Endothelial cell of umbilical vein (primary cell): Measurements from ENCODE around the gene ZFP62. TPM values are rescaled to one million over a fixed set of nuclear protein-coding genes. Genes with fewer than 3 reads are reported as not detected.
"Not testable (repeated sequence)": the region's sequence is repeated elsewhere in the genome, so short reads cannot be mapped to it uniquely, and the experiment has no call there.

Experiments used
- BruUV-seq: library from RNA; stranded (reverse); fragments of 400-500 nt; replicated peaks from 2 replicates; lab custom pipeline; 2021; lab: Mats Ljungman, UMichigan
- CTCF ChIA-PET: fragments of 300-600, 350-600 bp; sonication (Branson Sonifier 250); formaldehyde crosslinking; loops from one replicate; lab custom pipeline; 2021; ENCODE audit warnings: antibody characterized with exemption, inconsistent platforms; lab: Charles Lee
- POLR2A ChIA-PET: fragments of 300-600, 350-600 bp; sonication (Branson Sonifier 250); formaldehyde crosslinking; loops from one replicate; lab custom pipeline; 2021; ENCODE audit warnings: antibody characterized with exemption, inconsistent platforms; lab: Charles Lee
- DNase-seq: peaks from one replicate; pipeline ENCODE4 v3.0.0-alpha.2; 2011; ENCODE audit warnings: low read depth, low spot score
- FAIRE-seq: peaks from 2 replicates; lab custom pipeline; 2011; peaks lifted over from hg19 to GRCh38; lab: Jason Lieb, UNC
- H2AFZ ChIP-seq: 2 replicates; pipeline ENCODE4 v1.6.0; 2012; ENCODE audit warnings: low read depth, low read length, control low read depth, inconsistent platforms
- H3K27ac ChIP-seq: 2 replicates; pipeline ENCODE4 v1.5.1; 2011; ENCODE audit warnings: low read depth, mild to moderate bottlenecking, control low read depth, low read length, moderate library complexity; ENCODE audit not compliant: insufficient read depth
- H3K27me3 ChIP-seq, 2 experiments: 2 replicates each; pipeline versions ENCODE4 v1.6.0 to v1.6.1; 2011; ENCODE audit warnings: low read length in 2 of 2, mixed read lengths in 1 of 2; ENCODE audit not compliant: control insufficient read depth in 2 of 2, insufficient read depth in 2 of 2
- H3K36me3 ChIP-seq, 2 experiments: 2 replicates in 1 of 2; 3 replicates in 1 of 2; pipeline ENCODE4 v1.5.1; 2011; ENCODE audit warnings: low read length in 2 of 2, mild to moderate bottlenecking in 1 of 2, moderate library complexity in 1 of 2; ENCODE audit not compliant: control insufficient read depth in 2 of 2, insufficient read depth in 2 of 2; ENCODE audit errors: extremely low read depth in 1 of 2
- H3K4me1 ChIP-seq: 3 replicates; pipeline ENCODE4 v1.5.1; 2011; ENCODE audit warnings: mild to moderate bottlenecking, low read length; ENCODE audit not compliant: control insufficient read depth, insufficient read depth; ENCODE audit errors: extremely low read depth
- H3K4me2 ChIP-seq: 2 replicates; pipeline ENCODE4 v1.6.1; 2011; ENCODE audit warnings: low read length, control low read depth, mixed read lengths; ENCODE audit not compliant: insufficient read depth
- H3K4me3 ChIP-seq, 3 experiments: fragments of 200-600 bp in 1 of 3; sonication (generic), shearing (Covaris generic) in 1 of 3; replicated peaks in 1 of 3; 2 replicates each; pipeline ENCODE4 v1.5.1; 2011 to 2016; ENCODE audit warnings: control low read depth in 3 of 3, low read length in 3 of 3, mild to moderate bottlenecking in 2 of 3, inconsistent platforms in 1 of 3, low read depth in 1 of 3, moderate library complexity in 1 of 3; ENCODE audit not compliant: insufficient read depth in 1 of 3
- H3K79me2 ChIP-seq: 2 replicates; pipeline ENCODE4 v1.6.0; 2012; ENCODE audit warnings: low read length, inconsistent platforms; ENCODE audit not compliant: control insufficient read depth, insufficient read depth
- H3K9ac ChIP-seq: replicated peaks from 2 replicates; pipeline ENCODE3; 2011; ENCODE audit warnings: low read length, control low read depth; ENCODE audit not compliant: insufficient read depth; ENCODE audit errors: extremely low read depth
- H3K9me1 ChIP-seq: replicated peaks from 3 replicates; pipeline ENCODE4 v1.6.0; 2011; ENCODE audit warnings: mild to moderate bottlenecking, low read length; ENCODE audit not compliant: control insufficient read depth, insufficient read depth; ENCODE audit errors: extremely low read depth
- H3K9me3 ChIP-seq: replicated peaks from 2 replicates; pipeline ENCODE4 v1.5.1; 2012; ENCODE audit warnings: low read length, inconsistent platforms; ENCODE audit not compliant: control insufficient read depth, insufficient read depth
- H4K20me1 ChIP-seq: replicated peaks from 2 replicates; pipeline ENCODE3; 2011; ENCODE audit warnings: mild to moderate bottlenecking, low read length; ENCODE audit not compliant: control insufficient read depth, insufficient read depth; ENCODE audit errors: extremely low read depth
- CTCF ChIP-seq, 2 donors: IDR thresholded peaks; 1 replicate in 1 of 2; 2 replicates in 1 of 2; pipeline ENCODE4 v1.5.1; 2011; ENCODE audit warnings: low read length in 2 of 2, mild to moderate bottlenecking in 2 of 2, moderate library complexity in 2 of 2, control low read depth in 1 of 2, inconsistent platforms in 1 of 2, low read depth in 1 of 2; ENCODE audit not compliant: insufficient read depth in 1 of 2; ENCODE audit errors: extremely low read depth in 1 of 2
- EZH2 ChIP-seq: IDR thresholded peaks from 2 replicates; pipeline ENCODE4 v1.6.1; 2012; ENCODE audit warnings: borderline replicate concordance, low read depth, mild to moderate bottlenecking, moderate library complexity, low read length, inconsistent platforms; ENCODE audit not compliant: severe bottlenecking
- FOS ChIP-seq: IDR thresholded peaks from 2 replicates; pipeline ENCODE4 v1.6.1; 2011; ENCODE audit warnings: mild to moderate bottlenecking, low read length, moderate library complexity, borderline replicate concordance; ENCODE audit not compliant: insufficient read depth
- GATA2 ChIP-seq: IDR thresholded peaks from 2 replicates; pipeline ENCODE4 v1.7.0; 2011; ENCODE audit warnings: low read depth, mild to moderate bottlenecking, moderate library complexity, mixed read lengths, low read length; ENCODE audit not compliant: insufficient read length, insufficient read depth
- JUN ChIP-seq: IDR thresholded peaks from 2 replicates; pipeline ENCODE4 v1.6.1; 2011; ENCODE audit warnings: borderline replicate concordance, low read depth; ENCODE audit not compliant: insufficient read length, insufficient read depth
- MAX ChIP-seq: IDR thresholded peaks from 2 replicates; pipeline ENCODE4 v1.6.1; 2011; ENCODE audit not compliant: insufficient read depth, insufficient read length
- MYC ChIP-seq: IDR thresholded peaks from one replicate; pipeline ENCODE4 v1.6.1; 2011; ENCODE audit warnings: mild to moderate bottlenecking, low read depth, low read length
- POLR2A ChIP-seq: IDR thresholded peaks from 2 replicates; pipeline ENCODE4 v1.6.1; 2012; ENCODE audit warnings: low read depth, mild to moderate bottlenecking, control low read depth, low read length
- POLR2AphosphoS5 ChIP-seq: IDR thresholded peaks from 2 replicates; pipeline ENCODE4 v1.6.1; 2012; ENCODE audit warnings: low read depth, mild to moderate bottlenecking, control low read depth, low read length, moderate library complexity; ENCODE audit not compliant: insufficient read depth
- dilution Hi-C: fragments of 300-500 bp; cut with MboI; formaldehyde crosslinking; loops from one replicate; pipeline ENCODE4 v1.15.0; 2019; ENCODE audit warnings: low sequenced_read_pairs; ENCODE audit not compliant: extremely low pct_ligation_motif_present
- intact Hi-C: fragments of 100-400 bp; cut with micrococcal nuclease; formaldehyde crosslinking; loops from one replicate; pipeline ENCODE4 v1.10.0; 2022
- polyA plus RNA-seq, 4 experiments: library from polyadenylated mRNA; depleted of rRNA in 3 of 4; stranded (reverse) in 3 of 4; unstranded in 1 of 4; fragments of >200 nt; gene quantifications; 2 replicates each; pipeline versions ENCODE4 v1.2.1 to v1.2.3, GENCODE V29; 2011 to 2012; ENCODE audit warnings: missing spikeins in 1 of 4
- total RNA-seq: library from RNA; stranded (reverse); gene quantifications from 2 replicates; pipeline ENCODE4 v1.2.3, GENCODE V29; 2021

Gene ZFP62
- total and polyA plus RNA-seq, 2 donors (not counting 3 experiments of a cell fraction or from before 2014, with no cell fraction given): 3.7 to 19.7 TPM

DNA sequence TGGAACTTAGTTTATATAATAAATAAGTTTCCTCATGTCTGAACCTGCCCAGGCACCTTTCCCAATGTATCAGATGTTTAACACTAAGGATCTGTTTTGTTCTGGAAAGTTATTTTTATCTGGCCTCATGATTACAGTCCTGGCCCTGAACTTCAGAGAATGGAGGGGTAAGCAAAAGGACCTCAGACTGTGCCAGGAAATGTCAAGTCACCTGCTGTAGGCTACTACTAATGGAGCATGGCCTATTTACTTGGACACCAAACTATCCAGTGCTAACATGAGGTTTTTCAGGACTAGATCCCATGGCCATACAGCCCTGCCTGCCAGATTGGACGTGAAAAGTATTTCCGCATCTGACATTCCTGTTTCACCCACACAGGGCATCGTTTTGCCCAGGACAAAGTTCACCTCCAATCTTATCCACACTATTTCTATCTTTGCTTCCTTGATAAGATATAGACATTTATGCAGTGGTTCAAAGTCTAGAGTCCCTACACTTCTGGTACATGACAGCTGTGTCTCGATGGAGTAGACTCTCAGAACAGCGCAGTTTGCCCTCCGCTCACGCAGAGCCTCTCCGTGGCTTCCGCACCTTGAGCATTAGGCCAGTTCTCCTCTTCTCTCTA lies 37.7 kb upstream of the ZFP62 start, which contains the start of gene BTNL8:
Gene BTNL8 (plus strand): TSS at position 539 of the 626 bp plus-strand sequence. CDS start 152 bp downstream, outside the sequence.
- Histone ChIP-seq H3K9me1 (no peaks in the 10 kb centered on the region), H3K27ac (no peak within 1 kb of the TSS), H3K36me3 (no peaks in the 10 kb centered on the region), H3K9ac (no peak within 1 kb of the TSS), H3K9me3 (no peaks in the 10 kb centered on the region), H4K20me1 (no peaks in the 10 kb centered on the region), H2AFZ (no peak within 1 kb of the TSS), H3K79me2 (no peaks in the 10 kb centered on the region), H3K4me2 (no peak within 1 kb of the TSS), H3K27me3 (no peaks in the 10 kb centered on the region), H3K4me3 (no peak within 1 kb of the TSS), H3K4me1 (no peaks in the 10 kb centered on the region)
- no peak for FAIRE-seq
- POLR2A ChIA-PET: no interaction called here
- intact Hi-C loops (no loop called here), dilution Hi-C loops (no loop called here)
- CTCF ChIA-PET: no interaction called here
- no peak for DNase-seq
- TF ChIP-seq MYC (no peak), GATA2 (no peak), FOS (no peak), EZH2 (no peak), POLR2A (no peak), MAX (no peak), CTCF (IDR thresholded peaks at IDR 0.05; ENCODE audit: extremely low read depth in 1 of 2, insufficient read depth in 1 of 2, low read depth in 1 of 2, low read length in 2 of 2) (no peak), JUN (no peak), POLR2AphosphoS5 (no peak)
- BruUV-seq: no TSS peak

- H3K36me3 ChIP-seq, CTCF ChIA-PET, H3K79me2 ChIP-seq, H4K20me1 ChIP-seq, H3K4me1 ChIP-seq, intact Hi-C loops, FAIRE-seq, H3K9me1 ChIP-seq, H3K9ac ChIP-seq, dilution Hi-C loops, H3K27me3 ChIP-seq, DNase-seq, BruUV-seq, H2AFZ ChIP-seq, H3K27ac ChIP-seq, H3K9me3 ChIP-seq, POLR2A ChIA-PET, H3K4me2 ChIP-seq, H3K4me3 ChIP-seq: not testable (repeated sequence)
These were observed 34.3 kb upstream of the ZFP62 start for GRCh38 chr5:180895330-180895729.
